GM13976 (cell line): Measurements from ENCODE around the gene ANXA11.
"Not testable (repeated sequence)": the region's sequence is repeated elsewhere in the genome, so short reads cannot be mapped to it uniquely, and the experiment has no call there.

Source experiments
- DNase-seq: peaks from one replicate; pipeline ENCODE4 v3.0.0; 2012; ENCODE audit warnings: low spot score
- in situ Hi-C: fragments of 300-500 bp; cut with MboI; formaldehyde crosslinking; loops from one replicate; pipeline ENCODE4 v1.12.0; 2022; ENCODE audit warnings: low sequenced_read_pairs, mixed read lengths, inconsistent platforms; ENCODE audit not compliant: unreplicated experiment
- TF ChIP-seq, protein P1 (sequence below): IDR thresholded peaks from 2 replicates; pipeline ENCODE4 v1.5.1; 2012; ENCODE audit warnings: borderline replicate concordance, mild to moderate bottlenecking; ENCODE audit not compliant: insufficient read depth; ENCODE audit errors: extremely low read depth, missing control alignments, control extremely low read depth

Gene ANXA11

DNA sequence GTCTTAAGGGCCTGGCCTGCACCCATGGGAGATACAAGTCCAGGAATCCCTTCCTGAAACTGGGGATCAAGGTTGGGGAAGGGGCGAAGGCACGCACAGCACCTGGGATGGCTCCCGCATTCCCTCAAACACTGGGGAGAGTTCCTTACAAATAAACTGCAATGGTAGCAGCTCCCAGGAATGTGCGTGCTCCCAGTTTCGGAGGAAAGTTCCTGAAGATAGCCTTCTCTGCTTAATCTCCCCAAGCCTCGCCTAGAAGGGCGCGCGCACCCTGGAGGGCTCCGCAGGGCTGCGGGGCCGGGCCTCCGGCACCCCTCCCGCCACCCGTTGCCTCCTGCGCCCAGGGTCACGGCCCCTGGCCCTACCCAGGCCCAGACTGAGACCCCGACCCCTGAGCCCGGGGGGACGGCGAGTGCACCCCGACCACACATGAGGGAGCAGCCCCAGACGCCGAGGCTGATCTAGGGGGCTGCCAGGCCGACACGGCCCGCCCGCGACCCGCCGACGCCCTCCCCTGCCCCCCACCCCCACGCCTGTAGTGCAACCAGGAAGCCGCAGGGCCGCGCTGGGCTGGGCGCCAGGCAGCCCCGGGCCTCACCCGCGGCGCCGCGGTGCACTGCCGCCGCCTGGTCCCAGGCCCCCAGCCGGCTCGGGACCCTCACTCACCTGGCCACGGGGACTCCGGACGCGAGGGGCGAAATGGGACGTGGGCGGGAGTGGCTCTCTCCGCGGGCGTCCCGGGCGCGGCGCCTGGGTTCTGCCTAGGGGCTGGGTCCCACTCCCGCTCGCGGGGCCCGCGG lies 460 bp downstream of the ANXA11 start:
- DNase-seq: peak; percentile 76
- TF ChIP-seq, protein P1, sequence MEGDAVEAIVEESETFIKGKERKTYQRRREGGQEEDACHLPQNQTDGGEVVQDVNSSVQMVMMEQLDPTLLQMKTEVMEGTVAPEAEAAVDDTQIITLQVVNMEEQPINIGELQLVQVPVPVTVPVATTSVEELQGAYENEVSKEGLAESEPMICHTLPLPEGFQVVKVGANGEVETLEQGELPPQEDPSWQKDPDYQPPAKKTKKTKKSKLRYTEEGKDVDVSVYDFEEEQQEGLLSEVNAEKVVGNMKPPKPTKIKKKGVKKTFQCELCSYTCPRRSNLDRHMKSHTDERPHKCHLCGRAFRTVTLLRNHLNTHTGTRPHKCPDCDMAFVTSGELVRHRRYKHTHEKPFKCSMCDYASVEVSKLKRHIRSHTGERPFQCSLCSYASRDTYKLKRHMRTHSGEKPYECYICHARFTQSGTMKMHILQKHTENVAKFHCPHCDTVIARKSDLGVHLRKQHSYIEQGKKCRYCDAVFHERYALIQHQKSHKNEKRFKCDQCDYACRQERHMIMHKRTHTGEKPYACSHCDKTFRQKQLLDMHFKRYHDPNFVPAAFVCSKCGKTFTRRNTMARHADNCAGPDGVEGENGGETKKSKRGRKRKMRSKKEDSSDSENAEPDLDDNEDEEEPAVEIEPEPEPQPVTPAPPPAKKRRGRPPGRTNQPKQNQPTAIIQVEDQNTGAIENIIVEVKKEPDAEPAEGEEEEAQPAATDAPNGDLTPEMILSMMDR: no peak
- in situ Hi-C loops: no loop called here

DNA sequence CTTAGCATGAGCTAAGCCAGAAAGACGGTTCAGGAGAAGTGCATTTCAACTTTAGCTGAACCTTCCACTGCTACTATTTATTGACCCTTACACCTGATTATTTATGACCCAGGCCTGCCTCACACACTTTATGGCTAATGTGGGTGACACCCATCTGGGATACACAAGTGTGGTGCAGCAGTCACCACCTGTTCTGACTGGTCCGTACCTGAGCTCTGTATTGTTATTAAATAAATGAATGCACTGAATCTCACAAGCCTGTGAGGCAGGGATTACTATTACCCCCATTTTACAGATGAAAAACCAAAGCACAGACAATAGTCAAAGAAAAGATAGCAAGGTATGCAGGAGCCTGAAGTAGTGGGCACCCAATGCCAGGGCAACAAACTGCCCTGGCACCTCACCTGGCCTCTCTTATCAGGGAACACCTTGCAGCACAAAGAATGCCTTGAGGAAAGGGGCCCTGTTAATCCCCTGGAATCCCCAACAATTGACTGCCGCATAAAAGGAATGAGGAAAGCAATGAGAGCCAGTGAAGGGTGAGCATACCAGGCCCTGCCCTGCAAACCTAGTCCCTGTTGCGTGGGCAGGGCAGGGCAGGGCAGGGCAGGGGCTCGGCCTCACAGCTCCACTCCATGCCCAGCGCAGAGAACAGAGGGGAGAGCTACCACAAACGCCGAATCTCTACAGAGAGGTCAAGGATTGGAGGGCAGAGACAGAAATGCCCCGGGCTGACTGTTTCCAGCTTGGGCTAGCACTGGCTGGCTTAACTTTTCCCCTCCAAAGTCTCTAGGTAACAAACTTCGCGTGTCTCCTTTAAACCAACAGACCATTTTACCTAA lies 1.3 kb downstream of the ANXA11 start:
- no peak for DNase-seq
- in situ Hi-C loops: no loop called here
- TF ChIP-seq, protein P1: no peak

GRCh38 chr10:80202934-80203834 lies 2.2 kb downstream of the ANXA11 start:
- peak; percentile 74 for DNase-seq
- in situ Hi-C loops: no loop called here

DNA sequence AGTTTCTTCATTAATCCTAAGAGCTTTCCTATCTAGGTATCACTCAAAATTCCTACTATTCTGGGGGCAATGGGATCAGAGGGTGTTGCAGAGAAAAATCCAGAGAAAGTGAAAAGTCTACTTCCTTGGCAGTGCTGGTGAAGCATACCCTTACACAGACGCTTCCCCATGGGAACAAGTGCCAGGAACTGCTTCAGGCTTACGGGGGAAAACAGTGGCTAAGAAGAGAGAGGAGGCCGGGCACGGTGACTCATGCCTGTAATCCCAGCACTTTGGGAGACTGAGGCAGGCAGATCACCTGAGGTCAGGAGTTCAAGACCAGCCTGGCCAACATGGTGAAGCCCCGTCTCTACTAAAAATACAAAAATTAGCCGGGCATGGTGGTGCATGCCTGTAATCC lies 2.8 kb downstream of the ANXA11 start:
- in situ Hi-C loops, DNase-seq: not testable (repeated sequence)

More at GRCh38 chr10:80202934-80203834, 2.2 kb downstream of the ANXA11 start:
- TF ChIP-seq, protein P1: peak; percentile 64

GRCh38 chr10:80201608-80202141 lies 3.7 kb downstream of the ANXA11 start:
- DNase-seq: no peak
- in situ Hi-C loops: no loop called here
- TF ChIP-seq, protein P1: no peak

DNA sequence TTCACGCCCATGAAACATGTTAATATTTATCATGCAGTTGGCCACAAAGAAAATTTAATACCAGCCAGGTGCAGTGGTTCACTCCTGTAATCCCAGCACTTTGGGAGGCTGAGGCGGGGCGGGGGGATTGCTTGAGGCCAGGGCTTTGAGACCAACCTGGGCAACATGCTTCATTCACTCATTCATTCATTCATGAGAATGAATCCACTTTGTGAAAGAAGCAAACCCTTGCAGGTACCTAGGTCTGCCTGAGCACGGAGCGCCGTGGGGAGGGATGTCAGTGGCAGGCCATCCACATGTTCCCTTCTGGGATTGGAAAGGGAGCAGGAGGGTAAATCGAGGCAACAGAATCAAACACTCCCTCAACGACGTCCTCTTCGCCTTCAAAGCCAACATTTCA lies 4.7 kb downstream of the ANXA11 start:
- DNase-seq: no peak
- in situ Hi-C loops: no loop called here

More for the DNA sequence above, 4.7 kb downstream of the ANXA11 start:
- TF ChIP-seq, protein P1: no peak
